KOPT-K1 (cell line): ENCODE measurements around the gene DAW1.

Source experiments
- H3K27ac ChIP-seq: fragments of 200-600 bp; sonication (generic); 2 replicates; pipeline ENCODE4 v1.5.1; 2016; ENCODE audit warnings: antibody characterized with exemption, mild to moderate bottlenecking, low read depth, low read length; ENCODE audit not compliant: poor library complexity, severe bottlenecking
- H3K36me3 ChIP-seq: fragments of 200-600 bp; sonication (generic); 2 replicates; pipeline ENCODE4 v1.5.1; 2017; ENCODE audit warnings: antibody characterized with exemption, mild to moderate bottlenecking, low read length, moderate library complexity; ENCODE audit not compliant: insufficient read depth
- H3K9me3 ChIP-seq: fragments of 200-600 bp; sonication (generic); 2 replicates; pipeline ENCODE4 v1.5.1; 2017; ENCODE audit warnings: antibody characterized with exemption, low read length, mild to moderate bottlenecking; ENCODE audit not compliant: insufficient read depth, poor library complexity, severe bottlenecking

DAW1 gene

DNA sequence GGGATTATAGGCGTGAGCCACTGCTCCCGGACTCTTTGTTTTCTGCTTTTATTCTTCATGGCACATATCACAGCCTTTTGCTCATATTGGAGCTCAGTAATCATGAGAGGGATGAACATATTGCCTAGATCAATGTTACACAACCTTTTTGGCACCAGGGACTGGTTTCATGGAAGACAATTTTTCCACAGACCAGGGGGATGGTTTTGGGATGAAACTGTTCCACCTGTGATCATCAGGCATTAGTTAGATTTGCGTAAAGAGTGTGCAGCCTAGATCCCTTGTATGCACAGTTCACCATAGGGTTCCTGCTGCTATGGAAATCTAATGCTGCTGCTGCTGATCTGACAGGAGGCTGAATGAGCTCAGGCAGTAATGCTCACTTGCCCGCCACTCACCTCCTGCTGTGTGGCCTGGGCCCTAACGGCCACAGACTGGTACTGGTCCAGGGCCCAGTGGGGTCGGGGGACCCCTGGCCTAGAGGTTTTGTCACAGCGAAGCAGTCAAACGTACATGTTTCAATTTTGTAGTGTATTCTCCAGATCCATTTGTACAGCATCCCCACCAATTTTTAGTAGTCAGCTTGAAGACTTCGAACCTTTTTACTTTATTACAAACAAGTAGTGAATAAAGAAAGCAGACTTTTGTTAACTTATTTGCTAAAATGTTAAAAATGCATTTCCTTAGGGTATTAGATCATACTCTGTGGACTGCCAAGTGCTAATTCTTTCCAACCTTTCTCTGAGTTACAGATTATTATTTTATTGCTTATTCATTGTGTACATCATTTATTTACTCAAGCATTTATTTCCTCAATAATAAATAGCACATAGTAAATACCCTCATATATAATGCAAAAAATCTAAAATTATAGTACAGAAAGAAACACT is 6.2 kb downstream of the DAW1 start:
- Histone ChIP-seq H3K27ac (no peak overlapping the region), H3K9me3 (no peaks in the 10 kb centered on the region), H3K36me3 (no peaks in the 10 kb centered on the region)

DNA sequence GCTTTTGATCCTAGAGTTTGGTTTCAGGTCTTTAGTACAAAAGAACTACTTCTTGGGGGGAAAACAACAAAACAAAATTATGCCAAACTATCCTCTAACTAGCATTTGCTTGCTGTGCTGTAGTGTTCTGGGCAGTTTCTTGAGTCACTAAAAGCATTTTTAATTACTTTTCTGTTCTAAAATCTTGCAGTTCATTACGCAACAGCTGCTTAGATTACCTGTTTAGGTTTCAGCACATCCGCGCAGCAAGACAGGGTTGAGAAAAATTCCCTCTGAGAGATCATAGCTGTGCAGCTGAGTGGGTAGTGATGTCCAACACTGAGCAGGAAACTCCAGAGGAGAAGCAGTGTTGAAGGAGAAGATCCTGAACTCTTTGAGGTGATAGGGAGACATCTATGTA is 9.0 kb downstream of the DAW1 start:
- Histone ChIP-seq H3K36me3 (no peaks in the 10 kb centered on the region), H3K9me3 (no peaks in the 10 kb centered on the region), H3K27ac (no peak overlapping the region)

DNA sequence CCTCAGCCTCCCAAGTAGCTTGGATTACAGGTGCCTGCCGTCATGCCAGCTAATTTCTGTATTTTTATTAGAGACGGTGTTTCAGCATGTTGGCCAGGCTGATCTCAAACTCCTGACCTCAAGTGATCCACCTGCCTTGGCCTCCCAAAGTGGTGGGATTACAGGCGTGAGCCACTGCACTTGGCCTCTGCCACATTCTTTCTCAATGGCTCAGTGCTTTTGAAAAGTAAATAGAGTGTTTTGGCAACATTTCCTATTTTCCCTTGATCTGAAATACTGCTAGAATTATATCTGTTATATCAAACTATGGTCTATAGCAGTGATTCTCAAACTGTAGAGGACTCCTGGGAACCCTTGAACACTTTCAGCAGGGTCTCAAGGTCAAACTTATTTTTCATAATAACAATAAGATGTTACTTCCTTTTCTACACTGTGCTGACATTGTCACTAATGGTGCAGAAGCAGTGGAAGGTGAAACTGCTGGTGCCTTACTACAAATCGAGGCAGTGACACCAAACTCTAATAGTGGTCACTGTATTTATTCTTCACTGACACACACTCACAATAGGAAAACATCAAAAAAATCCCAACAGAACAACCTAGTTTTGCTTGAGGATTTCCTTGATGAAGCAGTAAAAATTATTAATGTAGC is 10.6 kb downstream of the DAW1 start:
- Histone ChIP-seq H3K27ac (no peak overlapping the region), H3K9me3 (no peaks in the 10 kb centered on the region), H3K36me3 (no peaks in the 10 kb centered on the region)

DNA sequence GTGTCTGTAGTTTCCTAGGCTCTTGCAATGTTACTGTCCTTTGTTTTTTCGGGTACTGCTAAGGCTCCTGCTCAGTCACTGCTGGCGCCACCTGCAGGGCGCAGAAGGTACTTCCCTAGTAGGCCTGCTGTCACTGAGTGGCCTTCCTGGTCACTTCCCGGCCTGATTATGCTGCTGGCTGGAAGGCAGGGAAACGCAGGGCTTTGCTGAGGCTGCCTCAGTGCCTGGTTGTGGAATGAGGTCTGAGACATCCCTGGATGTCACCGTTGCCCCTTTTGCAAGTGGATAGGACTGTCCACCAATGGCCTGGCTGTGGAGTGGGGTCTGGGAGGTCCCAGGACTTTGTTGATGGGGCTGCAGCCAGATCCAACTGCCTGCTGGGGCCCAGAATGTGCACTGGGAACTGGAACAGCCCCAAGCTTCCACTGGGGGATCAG is 13.1 kb downstream of the DAW1 start:
- Histone ChIP-seq H3K9me3 (no peaks in the 10 kb centered on the region), H3K36me3 (no peaks in the 10 kb centered on the region), H3K27ac (no peak overlapping the region)

DNA sequence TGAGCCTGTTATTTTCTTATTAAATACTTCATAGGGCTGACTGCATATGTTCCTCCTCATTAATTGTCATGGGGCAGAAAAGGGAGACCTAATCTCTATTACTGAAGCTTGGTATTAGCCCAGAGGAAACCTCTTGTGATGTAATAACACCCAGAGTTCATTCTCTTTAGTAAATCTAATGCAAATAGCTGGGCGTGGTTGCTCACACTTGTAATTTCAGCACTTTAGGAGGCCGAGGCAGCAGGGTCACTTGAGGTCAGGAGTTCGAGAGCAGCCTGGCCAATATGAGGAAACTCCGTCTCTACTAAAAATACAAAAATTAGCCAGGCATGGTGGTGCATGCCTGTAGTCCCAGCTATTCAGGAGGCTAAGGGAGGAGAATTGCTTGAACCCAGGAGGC is 14.7 kb downstream of the DAW1 start:
- no peak overlapping the region for H3K27ac ChIP-seq
- H3K9me3 ChIP-seq = no peaks in the 10 kb centered on the region
- H3K36me3 ChIP-seq = no peaks in the 10 kb centered on the region

GRCh38 chr2:227888289-227888688 is 16.9 kb downstream of the DAW1 start:
- H3K27ac ChIP-seq = no peak overlapping the region
- no peaks in the 10 kb centered on the region for H3K9me3 ChIP-seq
- no peaks in the 10 kb centered on the region for H3K36me3 ChIP-seq

DNA sequence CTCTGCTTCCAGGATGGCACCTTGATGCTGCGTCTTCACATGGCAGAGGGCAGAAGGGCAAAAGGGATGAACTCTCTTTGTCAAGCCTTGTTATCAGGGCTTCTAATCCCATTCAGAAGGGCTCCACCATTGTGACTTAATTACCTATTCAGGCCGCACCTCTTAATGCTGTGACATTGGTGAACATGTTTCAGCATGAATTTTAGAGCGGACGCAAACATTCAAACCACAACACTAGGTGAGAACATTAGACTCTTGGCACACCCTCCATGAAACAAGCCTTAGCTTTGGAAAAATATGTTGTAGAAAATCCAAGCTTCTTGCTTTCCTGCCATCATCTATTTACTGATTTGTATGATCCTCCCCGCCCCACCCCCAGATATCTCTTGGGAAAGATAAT is 17.9 kb downstream of the DAW1 start:
- Histone ChIP-seq H3K9me3 (no peaks in the 10 kb centered on the region), H3K27ac (no peak overlapping the region), H3K36me3 (no peaks in the 10 kb centered on the region)

DNA sequence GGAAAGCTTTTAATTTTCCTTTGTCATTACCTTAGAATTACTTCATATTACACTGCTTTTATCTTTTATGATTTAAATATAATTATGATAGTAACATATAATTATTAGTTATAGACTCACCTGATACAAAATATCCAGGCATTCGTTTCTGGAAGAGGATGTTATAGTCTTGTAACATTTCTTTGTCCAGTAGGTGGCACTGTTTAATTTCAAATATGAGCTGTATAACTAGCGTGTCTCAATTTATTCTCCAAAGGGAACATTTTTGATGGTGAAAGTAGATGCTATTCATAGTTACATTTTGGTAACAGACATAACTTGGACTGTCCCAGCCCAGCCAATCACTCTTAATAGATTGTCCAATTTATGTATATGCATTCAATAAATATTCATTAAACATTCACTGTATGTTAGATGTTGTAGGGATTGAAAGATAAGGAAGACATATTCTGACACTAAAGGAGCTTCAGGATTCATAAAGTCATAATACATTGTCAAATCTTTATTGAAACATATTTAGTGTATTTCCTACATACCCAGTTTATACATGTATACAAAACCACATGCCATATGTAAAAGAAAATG is 19.2 kb downstream of the DAW1 start:
- Histone ChIP-seq H3K27ac (no peak overlapping the region), H3K36me3 (no peaks in the 10 kb centered on the region), H3K9me3 (no peaks in the 10 kb centered on the region)

GRCh38 chr2:227891673-227892072 is 20.2 kb downstream of the DAW1 start:
- Histone ChIP-seq H3K27ac (no peak overlapping the region), H3K9me3 (no peaks in the 10 kb centered on the region), H3K36me3 (no peaks in the 10 kb centered on the region)

GRCh38 chr2:227903381-227903780 is 31.9 kb downstream of the DAW1 start:
- Histone ChIP-seq H3K36me3 (no peaks in the 10 kb centered on the region), H3K9me3 (no peaks in the 10 kb centered on the region), H3K27ac (no peak overlapping the region)

DNA sequence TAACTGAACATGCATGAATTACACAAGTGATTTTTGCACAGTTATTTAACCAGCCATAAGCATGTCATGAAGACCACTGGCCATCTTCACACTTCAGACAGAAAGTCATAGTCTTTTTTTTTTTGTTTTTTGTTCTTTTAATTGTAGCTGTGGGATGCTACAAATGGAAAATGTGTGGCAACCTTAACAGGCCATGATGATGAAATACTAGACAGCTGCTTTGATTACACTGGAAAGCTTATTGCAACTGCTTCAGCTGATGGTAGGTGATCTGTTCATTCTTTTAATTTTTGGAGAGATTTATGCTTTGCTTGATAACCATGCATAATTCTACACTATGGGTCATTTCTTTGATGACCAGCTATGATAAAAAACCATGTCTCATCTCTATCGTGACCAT is 35.6 kb downstream of the DAW1 start:
- H3K27ac ChIP-seq = no peak overlapping the region
- no peaks in the 10 kb centered on the region for H3K9me3 ChIP-seq
- no peaks in the 10 kb centered on the region for H3K36me3 ChIP-seq

GRCh38 chr2:227908266-227909054 is 37.0 kb downstream of the DAW1 start:
- Histone ChIP-seq H3K36me3 (no peaks in the 10 kb centered on the region), H3K9me3 (no peaks in the 10 kb centered on the region), H3K27ac (no peak overlapping the region)

- no peaks in the 10 kb centered on the region for H3K36me3 ChIP-seq
- H3K27ac ChIP-seq = no peak overlapping the region
- H3K9me3 ChIP-seq = no peaks in the 10 kb centered on the region
Measured at GRCh38 chr2:227914362-227914761, 42.9 kb downstream of the DAW1 start.

DNA sequence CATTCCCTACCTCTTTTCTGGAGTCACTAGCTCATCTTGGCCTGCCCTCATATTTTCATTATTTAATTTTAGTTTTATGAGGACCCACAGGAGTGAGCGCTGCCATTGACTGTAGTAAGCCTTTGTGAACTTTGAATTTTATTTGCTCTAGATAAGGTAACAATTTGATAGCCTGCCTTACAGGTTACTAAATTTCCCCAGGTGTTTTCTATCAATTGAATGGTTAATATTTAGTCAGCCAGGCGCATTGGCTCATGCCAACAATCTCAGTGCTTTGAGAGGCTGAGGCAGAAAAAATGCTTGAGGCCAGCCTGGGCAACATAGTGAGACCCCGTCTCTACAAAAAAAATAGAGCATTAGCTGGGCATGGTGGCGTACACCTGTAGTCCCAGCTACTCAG is 50.2 kb downstream of the DAW1 start:
- no peaks in the 10 kb centered on the region for H3K36me3 ChIP-seq
- no peaks in the 10 kb centered on the region for H3K9me3 ChIP-seq
- no peak overlapping the region for H3K27ac ChIP-seq

GRCh38 chr2:227932001-227932400 is 60.6 kb downstream of the DAW1 start:
- H3K36me3 ChIP-seq = no peaks in the 10 kb centered on the region
- no peaks in the 10 kb centered on the region for H3K9me3 ChIP-seq
- no peak overlapping the region for H3K27ac ChIP-seq
